ENCODE data around the gene NFATC4. TPM values are rescaled to one million over a fixed set of nuclear protein-coding genes. Genes with fewer than 3 reads are reported as not detected.

NFATC4 gene
- total and polyA plus RNA-seq, 2 donors (not counting 1 experiment from before 2014, with no cell fraction given): 3.1 to 7.6 TPM

GRCh38 chr14:24403294-24403998 lies 35.5 kb downstream of the NFATC4 start:
- Histone ChIP-seq H3K9me3 (ENCODE audit: control extremely low read depth in 1 of 3, control insufficient read depth in 2 of 3, insufficient read depth in 1 of 3, low read length in 2 of 3) (peaks cover 0 to 3% (median 0%) of the 10 kb centered on the region in 3 donors), H2AFZ (ENCODE audit: insufficient read depth, low read depth, low read length, poor library complexity, severe bottlenecking) (no peak overlapping the region), H3K79me2 (ENCODE audit: control insufficient read depth, insufficient read depth, low read length) (no peaks in the 10 kb centered on the region), H3K27ac (ENCODE audit: low read length in 2 of 2) (no peak overlapping the region), H3K4me3 (ENCODE audit: control extremely low read depth in 1 of 5, extremely low read depth in 1 of 5, insufficient read depth in 1 of 5, low read depth in 2 of 5, low read length in 4 of 5) (no peak overlapping the region), H3K36me3 (replicated peaks in 1 of 2; ENCODE audit: control extremely low read depth in 1 of 2, control insufficient read depth in 1 of 2, extremely low read depth in 1 of 2, insufficient read depth in 2 of 2, low read length in 1 of 2) (no peaks in the 10 kb centered on the region), H3K9ac (ENCODE audit: low read length) (no peak overlapping the region), H4K20me1 (ENCODE audit: control insufficient read depth, insufficient read depth, low read length, poor library complexity, severe bottlenecking) (no peaks in the 10 kb centered on the region), H3K27me3 (replicated peaks in 1 of 4; ENCODE audit: control extremely low read depth in 1 of 4, control insufficient read depth in 3 of 4, insufficient read depth in 4 of 4, low read length in 3 of 4) (peaks cover 0 to 29% (median 8%) of the 10 kb centered on the region in 4 experiments), H3K4me2 (replicated peaks; ENCODE audit: low read depth, low read length, poor library complexity, severe bottlenecking) (no peak overlapping the region), H3K4me1 (ENCODE audit: control insufficient read depth in 2 of 2, insufficient read depth in 2 of 2, low read length in 2 of 2) (peaks cover 9 to 12% of the 10 kb centered on the region in 2 donors)
- TF ChIP-seq CTCF (IDR thresholded peaks at IDR 0.05) (no peak), EZH2 (IDR thresholded peaks at IDR 0.05; ENCODE audit: borderline replicate concordance, insufficient read depth, low read depth, low read length, poor library complexity, severe bottlenecking) (no peak)
- intact Hi-C loops (cut with micrococcal nuclease): no loop called here
- Mint-ChIP-seq H3K27ac (no peak overlapping the region), H3K4me3 (no peak overlapping the region), H3K4me1 (peaks cover 11% of the 10 kb centered on the region), H3K9me3 (ENCODE audit: insufficient read depth) (no peaks in the 10 kb centered on the region), H3K27me3 (peaks cover 49% of the 10 kb centered on the region)
- no peak for DNase-seq
- CTCF ChIA-PET: interaction anchor here (0.7 to 1.5 kb wide), 2 partner anchors 10 to 42 kb away, joined by 3 to 4 read pairs; no protein-coding TSS in a partner anchor
- 98% methylated on average over 7 of the region's 7 CpGs for WGBS (ENCODE audit: insufficient coverage)
- ATAC-seq (ENCODE audit: low read depth): no peak
- POLR2A ChIA-PET: no interaction called here

- Histone ChIP-seq H3K4me3 (ENCODE audit: control extremely low read depth in 1 of 5, extremely low read depth in 1 of 5, insufficient read depth in 1 of 5, low read depth in 2 of 5, low read length in 4 of 5) (no peak overlapping the region), H3K9ac (ENCODE audit: low read length) (no peak overlapping the region), H3K36me3 (replicated peaks in 1 of 2; ENCODE audit: control extremely low read depth in 1 of 2, control insufficient read depth in 1 of 2, extremely low read depth in 1 of 2, insufficient read depth in 2 of 2, low read length in 1 of 2) (no peaks in the 10 kb centered on the region), H3K27ac (ENCODE audit: low read length in 2 of 2) (no peak overlapping the region), H2AFZ (ENCODE audit: insufficient read depth, low read depth, low read length, poor library complexity, severe bottlenecking) (no peak overlapping the region), H3K27me3 (replicated peaks in 1 of 4; ENCODE audit: control extremely low read depth in 1 of 4, control insufficient read depth in 3 of 4, insufficient read depth in 4 of 4, low read length in 3 of 4) (peaks cover 0 to 23% (median 8%) of the 10 kb centered on the region in 4 experiments), H3K9me3 (ENCODE audit: control extremely low read depth in 1 of 3, control insufficient read depth in 2 of 3, insufficient read depth in 1 of 3, low read length in 2 of 3) (peaks cover 0 to 3% (median 0%) of the 10 kb centered on the region in 3 donors), H3K79me2 (ENCODE audit: control insufficient read depth, insufficient read depth, low read length) (no peaks in the 10 kb centered on the region), H3K4me1 (ENCODE audit: control insufficient read depth in 2 of 2, insufficient read depth in 2 of 2, low read length in 2 of 2) (peaks cover under 1 to 3% of the 10 kb centered on the region in 2 donors), H4K20me1 (ENCODE audit: control insufficient read depth, insufficient read depth, low read length, poor library complexity, severe bottlenecking) (no peaks in the 10 kb centered on the region), H3K4me2 (replicated peaks; ENCODE audit: low read depth, low read length, poor library complexity, severe bottlenecking) (no peak overlapping the region)
- Mint-ChIP-seq H3K4me1 (peaks cover 3% of the 10 kb centered on the region), H3K27ac (no peak overlapping the region), H3K9me3 (ENCODE audit: insufficient read depth) (no peaks in the 10 kb centered on the region), H3K4me3 (no peak overlapping the region), H3K27me3 (peaks cover 46% of the 10 kb centered on the region)
- POLR2A ChIA-PET: no interaction called here
- intact Hi-C loops (cut with micrococcal nuclease): no loop called here
- no peak for DNase-seq
- CTCF ChIA-PET: interaction anchor here (0.6 to 1.5 kb wide), 2 partner anchors 43 to 793 kb away, joined by 3 to 4 read pairs; no protein-coding TSS in a partner anchor
- no peak for ATAC-seq (ENCODE audit: low read depth)
- WGBS (ENCODE audit: insufficient coverage): 97% methylated on average over 3 of the region's 4 CpGs
- TF ChIP-seq EZH2 (IDR thresholded peaks at IDR 0.05; ENCODE audit: borderline replicate concordance, insufficient read depth, low read depth, low read length, poor library complexity, severe bottlenecking) (no peak), CTCF (IDR thresholded peaks at IDR 0.05) (no peak)
Measured at GRCh38 chr14:24404814-24405213, 36.8 kb downstream of the NFATC4 start.

Measured in B cell (primary cell).